WTC11 (cell line): ENCODE results near the gene USP2.

Source experiments
- CTCF ChIP-seq: fragments of 200-600 bp; IDR thresholded peaks from 2 replicates; pipeline ENCODE4 v1.8.0; 2022; ENCODE audit warnings: antibody characterized with exemption
- ETV6 ChIP-seq: sonication (generic); formaldehyde crosslinking; IDR thresholded peaks from 2 replicates; pipeline ENCODE4 v1.8.1; 2022; ENCODE audit warnings: mild to moderate bottlenecking, missing genetic modification reagents
- MAX ChIP-seq: sonication (generic); formaldehyde crosslinking; IDR thresholded peaks from 2 replicates; pipeline ENCODE4 v1.8.0; 2022; ENCODE audit warnings: mild to moderate bottlenecking, missing genetic modification reagents
- NFE2L1 ChIP-seq: sonication (generic); formaldehyde crosslinking; IDR thresholded peaks from 2 replicates; pipeline ENCODE4 v1.8.1; 2023; ENCODE audit warnings: missing genetic modification reagents
- NR2C2 ChIP-seq: sonication (generic); formaldehyde crosslinking; IDR thresholded peaks from 2 replicates; pipeline ENCODE4 v1.8.0; 2022; ENCODE audit warnings: mild to moderate bottlenecking, missing genetic modification reagents
- OVOL2 ChIP-seq: fragments of 250-450 bp; sonication (Bioruptor Pico); IDR thresholded peaks from 2 replicates; pipeline ENCODE4 v1.9.0; 2021; ENCODE audit warnings: mild to moderate bottlenecking, borderline replicate concordance
- TCF7 ChIP-seq: sonication (generic); formaldehyde crosslinking; IDR thresholded peaks from 2 replicates; pipeline ENCODE4 v1.8.0; 2022; ENCODE audit warnings: mild to moderate bottlenecking, low read depth, missing genetic modification reagents, moderate library complexity
- USF2 ChIP-seq: sonication (generic); formaldehyde crosslinking; IDR thresholded peaks from 2 replicates; pipeline ENCODE4 v1.8.1; 2023; ENCODE audit warnings: mild to moderate bottlenecking, missing genetic modification reagents, moderate library complexity
- ZNF263 ChIP-seq: sonication (generic); formaldehyde crosslinking; IDR thresholded peaks from 2 replicates; pipeline ENCODE4 v1.8.1; 2022; ENCODE audit warnings: low read depth, mild to moderate bottlenecking, moderate library complexity, missing genetic modification reagents

GRCh38 chr11:119334174-119334930 is 47.1 kb downstream of the USP2 start, which contains the start of gene RNF26:
- no peak for TF ChIP-seq CTCF
- no peak for TF ChIP-seq ETV6
- TF ChIP-seq MAX: peak; percentile 76
- no peak for TF ChIP-seq OVOL2
- no peak for TF ChIP-seq NR2C2
- no peak for TF ChIP-seq ZNF263 (CRISPR knock-in tag)
- no peak for TF ChIP-seq NFE2L1 (CRISPR knock-in tag)
- TF ChIP-seq USF2: no peak
- TF ChIP-seq TCF7 (CRISPR knock-in tag): no peak
